ENCODE measurements around the gene PHPT1. TPM values are rescaled to one million over a fixed set of nuclear protein-coding genes. Genes with fewer than 3 reads are reported as not detected.
"Not testable (repeated sequence)": the region's sequence is repeated elsewhere in the genome, so short reads cannot be mapped to it uniquely, and the experiment has no call there.

Gene PHPT1
- polyA plus RNA-seq, 2 donors: 83.1 to 101 TPM

DNA sequence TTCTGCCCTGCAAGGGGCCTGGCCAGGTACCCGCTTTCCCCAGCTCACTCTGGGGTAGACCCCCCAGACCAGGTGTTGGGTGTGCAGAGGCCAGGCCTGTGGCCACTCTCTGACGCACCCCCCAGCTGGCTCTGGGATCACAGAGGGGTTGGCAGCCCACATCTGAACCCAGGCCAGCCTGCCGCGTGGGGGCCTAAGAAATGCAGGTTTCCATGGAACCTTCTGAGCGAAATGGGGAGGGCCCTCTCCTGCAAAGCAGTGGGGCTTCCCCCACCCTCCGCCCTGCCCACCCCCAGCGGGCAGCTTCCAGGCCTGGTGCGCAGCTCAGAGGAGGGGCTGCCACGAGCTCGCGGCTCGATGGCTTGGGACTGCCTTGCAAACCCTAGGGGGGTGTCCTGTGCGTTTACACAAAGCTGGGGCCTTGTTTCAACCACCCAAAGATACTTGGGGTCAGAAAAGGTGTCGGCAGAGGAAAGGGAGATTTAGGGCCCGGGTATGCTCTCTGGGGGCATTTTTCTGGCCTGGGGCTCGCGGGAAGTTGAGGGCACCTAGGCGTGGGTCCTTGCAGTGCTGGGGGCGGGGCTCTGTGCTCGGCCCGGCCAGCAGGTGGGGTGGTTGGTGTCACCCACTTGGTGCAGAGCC is 5.9 kb upstream of the PHPT1 start:
- Histone ChIP-seq H3K4me1 (ENCODE audit: control insufficient read depth in 2 of 2, insufficient read depth in 2 of 2, low read length in 1 of 2) (peaks cover 4 to 31% of the 10 kb centered on the region in 2 donors), H3K36me3 (ENCODE audit: control insufficient read depth in 2 of 2, insufficient read depth in 2 of 2, low read length in 1 of 2) (peaks cover 0 to 12% of the 10 kb centered on the region in 2 donors)
- not testable (repeated sequence) for H3K27ac ChIP-seq (ENCODE audit: low read depth in 2 of 2, low read length in 1 of 2); H3K27me3 ChIP-seq (ENCODE audit: control insufficient read depth in 1 of 2, insufficient read depth in 2 of 2, low read length in 2 of 2); H3K4me3 ChIP-seq (ENCODE audit: low read depth in 1 of 2, low read length in 2 of 2); H3K9me3 ChIP-seq (ENCODE audit: control insufficient read depth in 2 of 2, insufficient read depth in 1 of 2, low read depth in 1 of 2, low read length in 1 of 2)
- WGBS, 2 donors: 8 to 9% methylated on average over 17 to 21 of the region's 21 CpGs

GRCh38 chr9:136843801-136844740 is 5.1 kb upstream of the PHPT1 start:
- H3K36me3 ChIP-seq (ENCODE audit: control insufficient read depth in 2 of 2, insufficient read depth in 2 of 2, low read length in 1 of 2); H3K27ac ChIP-seq (ENCODE audit: low read depth in 2 of 2, low read length in 1 of 2); H3K27me3 ChIP-seq (ENCODE audit: control insufficient read depth in 1 of 2, insufficient read depth in 2 of 2, low read length in 2 of 2); H3K9me3 ChIP-seq (ENCODE audit: control insufficient read depth in 2 of 2, insufficient read depth in 1 of 2, low read depth in 1 of 2, low read length in 1 of 2): not testable (repeated sequence)
- Histone ChIP-seq H3K4me1 (ENCODE audit: control insufficient read depth in 2 of 2, insufficient read depth in 2 of 2, low read length in 1 of 2) (peaks cover 4 to 31% of the 10 kb centered on the region in 2 donors), H3K4me3 (ENCODE audit: low read depth in 1 of 2, low read length in 2 of 2) (peak overlapping the region in 1 of 2 donors; percentile 18)
- WGBS, 2 donors: 6% methylated on average over 77 to 99 of the region's 99 CpGs

- Histone ChIP-seq H3K4me3 (ENCODE audit: low read depth in 1 of 2, low read length in 2 of 2) (peak overlapping the region in 1 of 2 donors; percentile 18), H3K27me3 (ENCODE audit: control insufficient read depth in 1 of 2, insufficient read depth in 2 of 2, low read length in 2 of 2) (no peaks in the 10 kb centered on the region), H3K36me3 (ENCODE audit: control insufficient read depth in 2 of 2, insufficient read depth in 2 of 2, low read length in 1 of 2) (peaks cover 0 to 2% of the 10 kb centered on the region in 2 donors), H3K4me1 (ENCODE audit: control insufficient read depth in 2 of 2, insufficient read depth in 2 of 2, low read length in 1 of 2) (peaks cover 4 to 35% of the 10 kb centered on the region in 2 donors), H3K27ac (ENCODE audit: low read depth in 2 of 2, low read length in 1 of 2) (no peak overlapping the region), H3K9me3 (ENCODE audit: control insufficient read depth in 2 of 2, insufficient read depth in 1 of 2, low read depth in 1 of 2, low read length in 1 of 2) (peaks cover 0 to 7% of the 10 kb centered on the region in 2 donors)
- WGBS, 2 donors: 10 to 20% methylated on average over 52 to 88 of the region's 88 CpGs
Measured at GRCh38 chr9:136844761-136845464, 4.3 kb upstream of the PHPT1 start.

GRCh38 chr9:136845465-136846260 is 3.5 kb upstream of the PHPT1 start:
- Histone ChIP-seq H3K4me1 (ENCODE audit: control insufficient read depth in 2 of 2, insufficient read depth in 2 of 2, low read length in 1 of 2) (peaks cover 4 to 42% of the 10 kb centered on the region in 2 donors), H3K9me3 (ENCODE audit: control insufficient read depth in 2 of 2, insufficient read depth in 1 of 2, low read depth in 1 of 2, low read length in 1 of 2) (peaks cover 0 to 7% of the 10 kb centered on the region in 2 donors), H3K27me3 (ENCODE audit: control insufficient read depth in 1 of 2, insufficient read depth in 2 of 2, low read length in 2 of 2) (no peaks in the 10 kb centered on the region), H3K36me3 (ENCODE audit: control insufficient read depth in 2 of 2, insufficient read depth in 2 of 2, low read length in 1 of 2) (peaks cover 0 to 4% of the 10 kb centered on the region in 2 donors), H3K4me3 (ENCODE audit: low read depth in 1 of 2, low read length in 2 of 2) (peak overlapping the region in 1 of 2 donors; percentile 60), H3K27ac (ENCODE audit: low read depth in 2 of 2, low read length in 1 of 2) (no peak overlapping the region)
- 25 to 35% methylated on average over 94 to 102 of the region's 102 CpGs for WGBS, 2 donors

DNA sequence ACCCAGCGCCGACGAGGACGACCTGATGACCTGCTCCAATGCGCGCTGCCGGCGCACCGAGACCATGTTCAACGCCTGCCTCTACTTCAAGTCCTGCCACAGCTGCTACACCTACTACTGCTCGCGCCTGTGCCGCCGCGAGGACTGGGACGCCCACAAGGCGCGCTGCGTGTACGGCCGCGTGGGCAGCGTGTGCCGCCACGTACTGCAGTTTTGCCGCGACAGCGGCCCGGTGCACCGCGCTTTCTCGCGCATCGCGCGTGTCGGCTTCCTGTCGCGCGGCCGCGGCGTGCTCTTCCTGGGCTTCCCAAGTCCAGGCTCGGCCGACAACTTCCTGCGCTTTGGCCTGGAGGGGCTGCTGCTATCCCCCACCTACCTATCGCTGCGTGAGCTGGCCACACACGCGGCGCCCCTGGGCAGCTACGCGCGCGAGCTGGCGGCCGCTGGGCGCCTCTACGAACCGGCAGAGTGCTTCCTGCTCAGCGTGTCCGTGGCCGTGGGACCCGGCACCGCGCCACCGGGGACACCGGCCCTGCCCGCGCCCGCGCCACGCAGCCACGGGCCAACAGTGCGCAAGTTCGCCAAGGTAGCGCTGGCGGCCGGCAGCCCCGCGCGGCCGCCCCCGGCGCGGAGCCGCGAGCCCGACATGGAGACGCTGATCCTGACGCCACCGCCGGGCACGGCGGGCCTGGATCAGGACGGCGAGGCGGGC is 2.7 kb upstream of the PHPT1 start:
- Histone ChIP-seq H3K27me3 (ENCODE audit: control insufficient read depth in 1 of 2, insufficient read depth in 2 of 2, low read length in 2 of 2) (no peaks in the 10 kb centered on the region), H3K36me3 (ENCODE audit: control insufficient read depth in 2 of 2, insufficient read depth in 2 of 2, low read length in 1 of 2) (peaks cover 0 to 4% of the 10 kb centered on the region in 2 donors), H3K9me3 (ENCODE audit: control insufficient read depth in 2 of 2, insufficient read depth in 1 of 2, low read depth in 1 of 2, low read length in 1 of 2) (peaks cover 0 to 7% of the 10 kb centered on the region in 2 donors), H3K4me1 (ENCODE audit: control insufficient read depth in 2 of 2, insufficient read depth in 2 of 2, low read length in 1 of 2) (peaks cover 4 to 40% of the 10 kb centered on the region in 2 donors), H3K4me3 (ENCODE audit: low read depth in 1 of 2, low read length in 2 of 2) (peak overlapping the region; percentile 39 to 60), H3K27ac (ENCODE audit: low read depth in 2 of 2, low read length in 1 of 2) (no peak overlapping the region)
- 5 to 14% methylated on average over 79 to 98 of the region's 98 CpGs for WGBS, 2 donors

DNA sequence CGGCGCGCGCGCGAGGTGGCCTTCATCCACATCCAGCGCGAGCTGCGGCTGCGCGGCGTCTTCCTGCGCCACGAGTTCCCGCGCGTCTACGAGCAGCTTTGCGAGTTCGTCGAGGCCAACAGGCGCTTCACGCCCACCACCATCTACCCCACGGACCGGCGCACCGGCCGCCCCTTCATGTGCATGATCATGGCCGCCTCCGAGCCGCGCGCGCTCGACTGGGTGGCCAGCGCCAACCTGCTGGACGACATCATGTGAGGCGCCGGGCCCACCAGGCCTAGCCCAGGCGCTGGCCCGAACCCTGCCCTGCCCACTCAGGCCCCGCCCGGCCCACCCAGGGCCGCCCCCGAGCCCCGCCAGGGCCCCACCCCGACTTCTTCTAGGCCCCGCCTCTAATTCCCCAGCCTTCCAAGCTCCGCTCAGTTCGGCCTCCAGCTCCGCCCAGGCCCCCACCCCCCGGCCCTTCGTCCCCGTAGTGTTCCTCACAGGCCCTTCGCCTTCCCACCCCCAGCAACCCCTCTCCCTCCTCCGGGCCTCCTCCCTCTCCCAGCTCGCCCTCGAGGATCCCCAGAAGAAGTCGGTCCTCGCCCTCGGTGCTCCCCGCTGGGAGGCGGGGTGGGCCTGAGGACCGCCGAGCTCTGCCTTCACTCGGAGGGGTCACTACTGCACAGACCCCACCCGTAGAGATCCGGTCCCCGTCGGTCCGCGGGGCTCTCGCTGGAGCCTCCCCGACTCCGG is 2.0 kb upstream of the PHPT1 start:
- Histone ChIP-seq H3K4me3 (ENCODE audit: low read depth in 1 of 2, low read length in 2 of 2) (peak overlapping the region; percentile 60 to 73), H3K27ac (ENCODE audit: low read depth in 2 of 2, low read length in 1 of 2) (peak overlapping the region; percentile 80 to 84)

GRCh38 chr9:136847826-136848392 is 1.3 kb upstream of the PHPT1 start:
- 0 to 1% methylated on average over 48 of the region's 48 CpGs for WGBS, 2 donors
- peak overlapping the region; percentile 60 to 73 for H3K4me3 ChIP-seq (ENCODE audit: low read depth in 1 of 2, low read length in 2 of 2)
- H3K36me3 ChIP-seq (ENCODE audit: control insufficient read depth in 2 of 2, insufficient read depth in 2 of 2, low read length in 1 of 2): peaks cover 0 to 4% of the 10 kb centered on the region in 2 donors
- peaks cover 4 to 35% of the 10 kb centered on the region in 2 donors for H3K4me1 ChIP-seq (ENCODE audit: control insufficient read depth in 2 of 2, insufficient read depth in 2 of 2, low read length in 1 of 2)
- peak overlapping the region; percentile 80 to 84 for H3K27ac ChIP-seq (ENCODE audit: low read depth in 2 of 2, low read length in 1 of 2)
- no peaks in the 10 kb centered on the region for H3K27me3 ChIP-seq (ENCODE audit: control insufficient read depth in 1 of 2, insufficient read depth in 2 of 2, low read length in 2 of 2)
- H3K9me3 ChIP-seq (ENCODE audit: control insufficient read depth in 2 of 2, insufficient read depth in 1 of 2, low read depth in 1 of 2, low read length in 1 of 2): peaks cover 0 to 7% of the 10 kb centered on the region in 2 donors

More for the DNA sequence above, 2.0 kb upstream of the PHPT1 start:
- peaks cover 4 to 38% of the 10 kb centered on the region in 2 donors for H3K4me1 ChIP-seq (ENCODE audit: control insufficient read depth in 2 of 2, insufficient read depth in 2 of 2, low read length in 1 of 2)
- 3 to 7% methylated on average over 48 to 75 of the region's 75 CpGs for WGBS, 2 donors
- H3K27me3 ChIP-seq (ENCODE audit: control insufficient read depth in 1 of 2, insufficient read depth in 2 of 2, low read length in 2 of 2): no peaks in the 10 kb centered on the region
- peaks cover 0 to 4% of the 10 kb centered on the region in 2 donors for H3K36me3 ChIP-seq (ENCODE audit: control insufficient read depth in 2 of 2, insufficient read depth in 2 of 2, low read length in 1 of 2)
- peaks cover 0 to 7% of the 10 kb centered on the region in 2 donors for H3K9me3 ChIP-seq (ENCODE audit: control insufficient read depth in 2 of 2, insufficient read depth in 1 of 2, low read depth in 1 of 2, low read length in 1 of 2)
